GM15510 (cell line): ENCODE measurements around the gene NUDT14.

ENCODE experiments used
- POLR2A ChIP-seq: IDR thresholded peaks from 3 replicates; pipeline ENCODE4 v1.6.1; 2011; ENCODE audit warnings: borderline replicate concordance; ENCODE audit not compliant: insufficient read length; ENCODE audit errors: extremely low read depth

The NUDT14 gene

GRCh38 chr14:105180592-105181548 is at the start of gene NUDT14:
Gene NUDT14 (minus strand): TSS chr14:105181312. CDS start chr14:105181209, 103 bp downstream.
- TF ChIP-seq POLR2A = peak; percentile 44

GRCh38 chr14:105229099-105229655 is 48.1 kb upstream of the NUDT14 start:
- no peak for TF ChIP-seq POLR2A

GRCh38 chr14:105228562-105228961 is 47.5 kb upstream of the NUDT14 start:
- TF ChIP-seq POLR2A = no peak

- TF ChIP-seq POLR2A = no peak
Observed at GRCh38 chr14:105227346-105227745, 46.2 kb upstream of the NUDT14 start.

- no peak for TF ChIP-seq POLR2A
Observed at GRCh38 chr14:105226198-105226597, 45.1 kb upstream of the NUDT14 start.

- TF ChIP-seq POLR2A = no peak
Observed at GRCh38 chr14:105224845-105225570, 43.9 kb upstream of the NUDT14 start.

GRCh38 chr14:105223770-105224544 is 42.8 kb upstream of the NUDT14 start:
- no peak for TF ChIP-seq POLR2A

GRCh38 chr14:105223260-105223659 is 42.1 kb upstream of the NUDT14 start:
- TF ChIP-seq POLR2A = no peak

- TF ChIP-seq POLR2A = no peak
Observed at GRCh38 chr14:105221598-105222178, 40.6 kb upstream of the NUDT14 start.

GRCh38 chr14:105220699-105221597 is 39.8 kb upstream of the NUDT14 start:
- no peak for TF ChIP-seq POLR2A

- TF ChIP-seq POLR2A = no peak
Observed at GRCh38 chr14:105219753-105220152, 38.6 kb upstream of the NUDT14 start.

GRCh38 chr14:105219043-105219612 is 38.0 kb upstream of the NUDT14 start:
- no peak for TF ChIP-seq POLR2A

GRCh38 chr14:105218611-105219010 is 37.5 kb upstream of the NUDT14 start:
- no peak for TF ChIP-seq POLR2A

GRCh38 chr14:105217774-105218173 is 36.7 kb upstream of the NUDT14 start:
- TF ChIP-seq POLR2A = no peak
